ENCODE results near the gene DNAJB6.

DNAJB6 gene

DNA sequence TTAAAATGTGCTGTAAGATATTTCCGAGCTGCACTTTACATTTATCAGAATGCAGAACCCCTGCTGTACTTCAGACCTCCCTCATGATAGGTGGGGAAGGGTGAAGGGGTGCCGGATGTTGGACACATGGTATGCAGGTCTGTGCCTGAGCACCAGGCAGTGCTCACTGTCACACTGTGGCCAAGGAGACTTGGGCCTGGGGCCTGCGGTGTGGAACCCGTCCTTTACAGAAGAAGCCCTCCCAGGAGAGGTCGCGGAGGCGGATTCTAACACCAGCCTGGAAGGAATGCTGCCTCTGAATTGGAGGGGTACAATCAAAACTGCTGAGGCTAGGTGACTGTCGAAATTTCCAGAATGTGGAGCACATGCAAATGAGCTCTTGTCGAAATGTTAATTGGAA is 34.5 kb downstream of the DNAJB6 start:
- DNase-seq, result no peak

DNA sequence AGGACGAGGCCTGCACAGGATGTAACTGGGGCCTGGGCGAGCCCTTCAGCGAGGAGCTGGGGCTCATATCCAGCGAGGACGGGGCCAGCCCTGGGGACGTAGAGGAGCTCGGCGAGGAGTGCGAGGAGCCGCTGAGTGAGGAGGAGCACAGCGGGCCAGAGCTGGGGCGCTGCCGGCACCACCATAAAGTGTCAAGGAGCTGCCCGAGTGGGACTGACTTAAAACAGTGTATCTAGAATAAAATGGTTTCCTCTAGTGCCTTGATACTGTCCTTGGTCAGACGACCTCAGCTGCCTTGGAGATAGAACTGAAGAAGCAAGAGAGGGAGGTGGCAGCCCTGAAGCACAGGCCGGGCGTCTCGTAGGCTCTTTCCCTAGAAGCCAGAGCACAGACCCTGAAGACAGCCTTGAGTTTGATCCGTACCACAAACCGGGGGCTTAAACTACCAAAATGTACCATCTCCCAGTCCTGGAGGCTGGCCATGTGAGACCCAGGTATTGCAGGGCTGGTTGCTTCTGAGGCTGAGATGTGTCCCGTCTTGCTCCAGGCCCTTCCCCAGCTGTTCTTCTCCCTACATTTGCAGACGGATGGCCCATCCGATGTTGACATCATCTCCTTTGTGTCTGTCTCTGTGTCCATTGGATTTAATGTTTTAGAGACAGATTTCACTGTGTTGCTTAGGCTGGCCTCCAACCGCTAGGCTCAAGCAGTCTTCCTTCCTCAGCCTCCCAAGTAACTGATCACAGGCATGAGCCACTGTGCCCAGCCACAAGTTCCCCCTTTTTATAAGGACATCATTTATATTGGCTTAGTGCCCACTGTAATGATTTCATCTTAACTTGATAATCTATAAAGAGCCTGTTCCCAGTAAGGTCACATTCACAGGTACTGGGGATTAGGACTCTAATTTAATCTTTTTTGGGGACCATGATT is 35.8 kb downstream of the DNAJB6 start:
- DNase-seq, result no peak

DNA sequence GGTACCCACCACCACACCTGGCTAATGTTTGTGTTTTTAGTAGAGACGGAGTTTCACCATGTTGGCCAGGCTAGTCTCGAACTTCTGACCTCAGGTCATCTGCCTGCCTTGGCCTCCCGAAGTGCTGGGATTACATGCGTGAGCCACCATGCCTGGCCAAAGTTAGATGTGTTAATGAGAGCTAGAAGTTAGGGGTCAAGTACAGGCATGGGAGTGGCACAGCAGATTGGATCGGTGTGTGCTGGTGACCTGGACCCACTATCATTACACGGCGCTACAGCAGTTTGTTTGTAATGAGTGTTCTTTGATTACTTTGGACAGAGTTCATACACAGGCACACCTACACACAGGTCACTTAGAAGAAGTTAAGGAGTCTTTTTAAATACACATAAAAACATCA is 36.7 kb downstream of the DNAJB6 start:
- DNase-seq, result no peak

DNA sequence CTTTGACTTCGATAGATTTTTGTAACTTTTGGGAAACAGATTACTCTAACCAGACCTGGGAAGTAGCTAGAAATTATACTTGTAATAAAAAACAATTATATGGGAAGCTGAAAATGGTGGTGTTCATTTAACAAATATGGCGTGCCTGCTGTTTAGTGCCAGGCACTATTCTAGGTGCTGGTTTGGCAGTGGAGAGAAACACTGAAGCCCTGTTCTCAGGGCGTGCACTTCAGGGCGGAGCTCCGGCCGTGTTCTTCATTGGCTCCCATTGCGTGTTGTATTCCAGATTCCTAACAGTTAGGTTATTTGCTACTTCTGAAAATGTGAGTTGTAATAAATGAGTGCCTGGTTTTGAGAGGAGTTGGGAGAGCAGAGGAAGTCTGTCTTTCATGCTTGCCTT is 38.6 kb downstream of the DNAJB6 start:
- DNase-seq, result no peak

DNA sequence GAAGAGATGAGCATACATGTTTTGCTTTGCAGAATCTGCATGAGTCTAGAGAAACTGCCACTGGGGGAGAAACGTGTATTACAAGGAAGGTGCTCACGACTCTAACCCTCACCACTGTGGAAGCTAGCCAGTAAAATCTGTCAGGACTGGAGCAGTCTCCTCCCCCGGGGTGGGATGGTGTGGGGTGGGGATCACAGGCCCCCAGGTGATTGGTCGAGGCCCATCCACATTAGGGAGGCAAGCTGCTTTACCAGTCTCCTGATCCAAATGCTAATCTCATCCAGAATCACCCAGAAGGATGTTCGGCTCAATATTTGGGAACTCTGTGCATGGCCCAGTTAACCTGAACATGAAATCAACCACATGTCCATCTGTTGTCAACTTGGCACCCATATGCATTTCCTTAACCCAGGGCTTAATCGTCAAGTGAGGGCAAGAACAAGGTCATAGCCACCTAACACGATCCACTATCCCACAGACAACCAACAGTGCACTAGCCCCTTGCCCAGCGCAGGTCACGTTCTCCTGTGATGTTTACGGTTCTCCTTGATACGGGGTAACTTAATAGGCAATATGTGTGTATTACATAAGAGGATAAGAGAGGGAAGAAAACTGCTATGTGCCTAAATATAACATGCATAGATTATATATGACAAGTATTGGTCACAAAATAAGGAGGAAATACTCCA is 40.8 kb downstream of the DNAJB6 start:
- DNase-seq, result no peak

DNA sequence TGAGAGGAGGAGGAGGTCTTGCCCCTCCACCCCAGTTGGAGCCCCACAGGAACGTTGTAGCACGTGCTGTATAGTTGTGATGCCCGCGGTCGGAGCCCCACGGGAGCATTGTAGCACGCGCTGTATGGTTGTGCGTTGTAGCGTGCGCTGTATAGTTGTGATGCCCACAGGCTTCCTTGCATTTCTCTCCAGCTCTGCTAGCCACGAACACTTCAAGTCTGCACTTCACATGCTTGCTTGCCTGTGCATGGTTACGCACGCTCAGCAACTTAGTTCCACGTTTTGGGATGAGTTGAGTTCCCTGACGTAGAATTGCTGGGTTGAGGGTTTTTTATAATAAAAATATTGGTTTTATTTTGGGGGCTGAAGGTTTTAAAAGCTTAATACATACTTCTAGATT is 41.6 kb downstream of the DNAJB6 start:
- DNase-seq, result no peak

DNA sequence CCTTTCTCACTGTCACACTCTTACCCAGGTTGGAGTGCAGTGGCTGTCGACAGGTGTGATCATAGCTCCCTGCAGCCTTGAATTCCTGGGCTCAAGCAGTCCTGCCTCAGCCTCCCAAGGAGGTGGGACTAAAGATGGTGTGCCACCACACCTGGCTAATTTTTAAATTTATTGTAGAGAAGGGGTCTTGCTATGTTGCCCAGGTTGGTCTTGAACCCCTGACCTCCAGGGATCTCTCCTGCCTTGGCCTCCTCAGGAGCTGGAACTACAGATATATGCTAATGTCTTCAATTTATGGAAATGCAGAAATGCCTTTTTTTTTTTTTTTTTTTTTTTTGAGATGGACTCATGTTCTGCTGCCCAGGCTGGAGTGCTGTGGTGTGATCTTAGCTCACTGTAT is 42.7 kb downstream of the DNAJB6 start:
- DNase-seq, result no peak

DNA sequence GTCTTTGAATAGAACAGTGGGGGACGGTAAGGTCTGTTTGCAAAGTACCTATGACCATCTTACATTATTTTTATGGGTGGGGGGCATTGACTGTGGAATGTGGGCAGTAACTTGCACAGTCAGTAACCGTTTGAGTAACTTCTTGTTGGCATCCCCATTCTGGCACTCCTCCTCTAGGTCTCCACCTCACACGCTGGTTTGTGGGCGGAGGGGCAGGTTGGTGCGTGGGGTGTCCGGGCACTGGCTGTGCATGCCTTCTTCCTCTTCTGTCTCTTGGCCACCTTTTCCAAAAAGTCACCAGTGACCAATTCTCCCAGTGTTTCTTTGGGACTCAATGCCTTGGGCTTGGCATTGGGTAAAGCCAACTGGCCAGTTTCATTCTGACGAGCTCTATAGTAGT is 43.6 kb downstream of the DNAJB6 start:
- DNase-seq, result no peak

DNA sequence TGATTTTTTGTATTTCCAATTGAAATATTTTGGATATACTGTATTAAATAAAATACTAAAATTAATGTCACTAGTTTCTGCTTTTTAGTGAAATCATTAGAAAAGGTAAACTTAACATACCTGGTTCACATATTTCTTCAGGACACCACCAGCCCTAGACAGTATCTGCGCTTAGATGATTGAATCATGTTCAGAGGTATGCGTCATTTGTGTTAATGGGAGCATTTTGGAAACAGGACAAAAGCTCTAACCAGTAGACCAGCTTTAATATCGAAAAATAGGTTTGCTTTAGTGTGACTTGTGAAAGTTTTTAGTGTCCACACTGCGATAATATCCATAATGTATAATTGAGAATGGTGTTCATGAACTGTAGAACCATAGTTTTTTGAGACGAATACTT is 47.1 kb downstream of the DNAJB6 start:
- no peak for DNase-seq

DNA sequence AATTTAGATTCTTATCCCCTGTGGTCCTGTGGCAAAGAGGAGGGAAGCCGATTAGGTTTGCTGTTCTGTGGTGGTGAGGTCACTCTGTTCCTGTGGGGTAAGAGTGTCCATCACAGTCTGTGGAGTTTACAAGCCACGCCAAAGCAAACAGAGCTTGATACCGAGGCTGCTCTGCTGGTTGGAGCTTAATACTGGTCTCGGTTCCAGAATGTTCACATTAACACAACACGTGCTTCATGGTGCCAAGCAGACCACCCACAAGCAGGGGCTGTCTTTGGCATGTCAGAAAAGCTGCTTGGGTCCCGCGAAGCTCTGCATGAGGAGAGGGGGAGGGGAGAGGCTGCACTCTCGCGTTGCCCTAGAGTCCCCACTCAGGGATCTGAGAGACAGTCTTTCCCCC is 47.5 kb downstream of the DNAJB6 start:
- peak; percentile 41 for DNase-seq

DNA sequence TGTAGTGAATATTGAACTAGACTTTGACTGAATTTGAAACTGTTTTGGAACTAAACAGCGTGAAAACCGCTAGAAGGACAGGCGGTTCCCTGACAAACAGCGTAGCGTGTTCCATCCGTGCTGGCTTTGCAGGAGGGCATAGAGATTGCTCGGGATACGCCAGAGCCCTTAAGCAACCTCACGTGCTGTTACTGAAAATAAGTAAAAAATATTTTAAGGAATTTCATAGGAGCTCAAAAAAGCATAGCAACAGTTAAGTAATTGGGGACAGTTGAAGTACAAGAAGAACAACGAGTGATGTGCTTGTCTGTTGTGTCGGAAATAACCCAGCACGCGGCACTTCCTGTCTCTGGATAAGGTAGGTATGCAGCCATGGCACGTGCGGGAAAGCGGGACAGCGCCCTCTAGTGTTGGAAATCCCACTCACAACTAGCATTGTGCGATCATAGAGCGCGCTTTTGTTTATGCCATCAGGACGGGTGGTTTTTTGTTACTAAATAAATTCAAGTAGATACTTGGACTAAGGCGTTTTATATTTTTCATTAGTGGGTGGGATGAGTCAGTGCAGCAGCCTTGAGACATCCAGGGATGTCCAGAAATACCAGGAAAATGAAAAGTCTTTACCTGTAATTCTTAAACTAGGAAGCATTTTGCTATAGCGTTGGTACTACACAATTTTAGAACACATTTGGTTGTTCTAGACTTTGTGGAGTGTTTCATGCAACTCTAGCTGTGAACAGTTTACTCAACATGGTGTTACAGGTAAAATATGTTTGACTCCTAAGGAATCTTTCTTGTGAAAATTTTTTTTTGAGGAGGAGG is 50.4 kb downstream of the DNAJB6 start:
- DNase-seq, result peak; percentile 88

DNA sequence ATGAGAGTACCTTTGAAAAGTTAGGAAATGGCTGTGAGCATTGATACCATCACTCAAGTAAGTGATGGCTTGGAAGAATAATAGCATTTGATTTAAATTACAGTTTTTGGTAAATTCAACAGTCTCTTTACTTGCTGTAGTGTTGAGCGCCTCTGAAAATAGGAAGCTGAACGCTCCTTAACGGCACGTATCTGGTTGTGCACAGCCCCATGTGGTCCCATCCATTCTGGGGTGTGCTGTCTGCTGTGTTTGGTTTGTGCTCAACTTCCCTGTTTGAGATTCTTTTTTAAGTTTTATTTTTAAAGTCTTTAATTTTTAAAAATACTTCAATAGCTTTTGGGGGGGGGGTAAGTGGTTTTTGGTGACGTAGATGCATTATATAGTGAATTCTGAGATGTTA is 51.5 kb downstream of the DNAJB6 start:
- DNase-seq, result no peak

DNA sequence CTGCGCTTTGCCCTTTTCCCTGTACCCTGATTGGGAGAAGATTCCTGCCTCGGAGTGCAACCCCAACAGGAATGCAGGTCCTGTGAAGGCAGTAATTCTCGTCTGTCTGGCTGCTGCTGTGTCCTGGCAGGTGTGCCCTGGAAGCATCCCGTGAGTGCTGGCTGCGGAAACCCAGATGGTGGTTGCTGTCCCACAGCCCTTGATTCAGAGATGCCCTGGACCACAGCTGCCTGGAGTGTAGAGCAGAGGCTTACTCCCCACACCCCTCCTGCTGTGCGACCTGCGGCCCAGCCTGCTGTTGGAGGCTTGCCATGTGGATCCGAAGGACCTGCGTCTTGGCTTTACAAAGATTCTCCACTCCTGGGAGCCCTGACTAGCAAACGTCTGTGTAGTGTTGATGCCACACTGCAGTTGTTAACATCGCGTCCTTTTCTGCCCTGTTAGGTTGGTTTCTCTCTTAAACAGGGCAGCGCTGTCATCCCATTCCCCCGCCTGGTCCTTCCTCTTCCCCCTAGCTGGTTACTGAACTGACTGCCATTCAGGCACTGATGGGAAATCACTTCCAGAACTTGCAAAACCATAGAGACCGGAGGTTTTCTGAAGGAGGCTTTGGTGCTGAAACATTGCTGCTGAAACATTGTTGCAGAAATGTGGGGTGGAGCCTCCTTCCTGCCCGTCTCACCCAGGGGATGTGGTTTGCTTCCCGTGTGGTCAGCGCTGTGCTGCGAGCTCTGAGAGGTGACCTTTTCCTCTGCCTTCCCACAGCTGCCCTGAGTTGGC is 53.3 kb downstream of the DNAJB6 start:
- no peak for DNase-seq

DNA sequence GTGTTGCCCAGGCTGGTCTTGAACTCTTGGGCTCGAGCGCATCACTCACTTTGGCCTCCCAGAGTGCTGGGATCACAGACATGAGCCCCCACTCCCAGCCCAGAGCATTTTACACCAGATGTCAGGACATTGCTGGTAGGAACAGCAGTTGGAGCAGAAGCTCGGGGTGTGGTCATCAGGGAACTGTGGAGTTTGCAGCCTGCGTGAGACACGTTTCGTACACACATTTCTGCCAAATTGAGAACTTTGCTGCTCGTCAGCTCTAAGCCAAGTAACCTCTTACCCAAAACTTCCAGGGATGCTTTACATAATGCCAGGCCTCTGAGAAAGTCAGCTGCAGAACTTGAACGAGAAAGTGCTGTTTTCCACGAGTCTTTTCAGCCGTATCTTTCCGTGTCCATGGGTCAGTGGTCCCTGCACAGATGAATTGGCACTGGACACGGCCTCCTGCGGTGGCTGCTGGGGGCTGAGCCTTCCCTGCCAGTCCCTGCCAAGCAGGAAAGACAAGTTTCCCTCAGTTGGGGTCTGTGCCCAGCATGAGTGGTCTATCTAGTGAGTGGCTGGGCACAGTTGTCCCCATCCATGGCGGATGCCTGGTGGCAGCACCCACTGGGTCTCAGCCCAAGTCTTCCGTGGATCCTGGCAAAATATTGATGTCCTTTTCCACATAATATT is 54.4 kb downstream of the DNAJB6 start:
- DNase-seq, result no peak

DNA sequence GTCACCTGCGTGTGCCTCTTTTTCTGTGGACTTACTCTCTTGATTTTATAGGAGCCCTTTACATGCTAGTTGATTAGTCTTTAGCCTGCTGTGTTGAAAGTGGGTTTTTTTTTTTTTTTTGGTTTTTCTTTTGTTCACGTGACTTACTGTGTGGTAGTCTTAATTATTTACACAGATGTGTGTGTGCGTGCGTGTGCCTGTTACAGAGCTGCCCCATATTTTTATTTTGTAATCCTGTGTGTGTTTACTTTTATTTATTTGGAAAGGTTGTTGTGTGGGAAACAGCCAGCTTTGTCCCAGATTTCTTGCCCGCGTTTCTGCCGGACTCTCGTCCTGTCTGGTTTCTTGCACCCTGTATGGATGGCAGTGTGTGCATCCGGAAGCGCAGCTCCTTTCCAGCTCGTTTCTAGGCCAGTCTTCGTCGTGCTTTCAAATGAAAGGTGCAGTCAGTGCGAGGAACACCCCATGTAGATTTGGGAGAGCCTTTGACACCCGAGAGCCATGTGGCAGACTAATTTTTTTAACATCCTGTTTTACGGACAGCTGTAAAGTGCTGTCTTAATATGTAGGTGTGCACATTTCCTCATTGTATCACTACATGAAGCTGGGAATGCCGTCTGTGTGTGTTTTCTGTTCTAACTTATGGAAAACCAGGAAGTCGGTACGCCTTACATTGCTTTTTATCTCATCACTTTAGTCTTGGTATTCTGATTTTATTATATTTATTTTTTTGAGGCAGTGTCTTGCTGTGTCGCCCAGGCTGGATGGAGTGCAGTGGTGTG is 55.6 kb downstream of the DNAJB6 start:
- DNase-seq, result no peak

DNA sequence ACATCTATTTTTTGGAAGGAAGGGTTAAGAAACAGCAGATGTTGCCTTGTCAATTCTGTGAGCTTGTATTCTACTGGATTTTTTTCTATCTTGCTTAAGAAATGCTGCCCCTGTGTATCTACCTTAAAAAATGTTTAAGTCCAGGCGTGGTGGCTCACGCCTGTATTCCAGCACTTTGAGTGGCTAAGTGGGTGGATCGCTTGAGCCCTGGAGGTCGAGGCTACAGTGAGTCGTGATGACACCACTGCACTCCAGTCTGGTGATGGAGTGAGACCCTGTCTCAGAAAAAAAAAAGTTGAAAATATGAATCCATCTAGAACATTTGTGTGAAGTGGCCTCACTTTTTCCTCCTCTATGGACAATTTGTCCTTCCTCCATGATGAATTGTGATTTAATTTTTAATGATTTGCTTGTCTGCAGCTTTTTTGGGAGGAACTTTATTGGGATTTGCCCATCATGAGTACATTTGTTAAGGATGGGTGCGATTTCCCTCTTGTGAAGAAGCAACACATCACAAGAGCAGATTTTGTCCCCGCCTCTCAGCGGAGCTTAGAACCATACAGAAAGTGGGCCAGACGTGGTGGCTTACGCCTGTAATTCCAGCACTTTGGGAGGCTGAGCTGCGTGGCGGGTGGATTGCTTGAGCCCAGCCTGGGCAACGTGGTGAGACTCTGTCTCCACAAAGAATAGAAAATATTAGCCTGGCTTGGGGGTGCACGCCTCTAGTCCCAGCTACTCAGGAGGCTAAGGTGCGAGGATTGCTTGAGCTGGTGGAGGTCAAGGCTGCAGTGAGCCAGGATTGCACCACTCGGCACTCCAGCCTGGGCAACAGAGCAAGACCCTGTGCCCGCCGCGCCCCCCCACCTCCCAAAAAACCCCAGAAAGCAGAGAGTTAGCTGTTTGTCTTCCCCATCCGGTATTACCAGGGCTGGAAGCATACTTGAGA is 57.7 kb downstream of the DNAJB6 start:
- no peak for DNase-seq

DNA sequence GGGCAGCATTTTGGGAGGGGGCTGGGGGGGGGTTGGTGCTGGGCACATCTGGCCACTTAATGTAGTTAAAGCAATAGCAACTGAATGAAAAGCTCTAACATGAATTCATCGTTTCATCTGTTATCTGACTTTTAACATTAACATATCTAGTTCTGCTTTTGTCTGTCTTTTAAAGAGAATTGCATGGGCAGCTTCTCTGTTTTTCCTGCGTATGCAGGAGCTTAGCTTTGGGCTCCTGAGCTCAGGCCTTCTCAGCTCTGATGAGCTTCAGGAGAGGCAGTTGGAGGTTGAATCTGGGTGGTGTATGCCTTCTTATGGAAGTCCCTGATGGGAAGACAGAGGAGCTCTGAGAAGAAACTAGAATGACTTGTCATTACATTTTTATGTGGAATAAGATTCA is 58.4 kb downstream of the DNAJB6 start:
- DNase-seq, result no peak

DNA sequence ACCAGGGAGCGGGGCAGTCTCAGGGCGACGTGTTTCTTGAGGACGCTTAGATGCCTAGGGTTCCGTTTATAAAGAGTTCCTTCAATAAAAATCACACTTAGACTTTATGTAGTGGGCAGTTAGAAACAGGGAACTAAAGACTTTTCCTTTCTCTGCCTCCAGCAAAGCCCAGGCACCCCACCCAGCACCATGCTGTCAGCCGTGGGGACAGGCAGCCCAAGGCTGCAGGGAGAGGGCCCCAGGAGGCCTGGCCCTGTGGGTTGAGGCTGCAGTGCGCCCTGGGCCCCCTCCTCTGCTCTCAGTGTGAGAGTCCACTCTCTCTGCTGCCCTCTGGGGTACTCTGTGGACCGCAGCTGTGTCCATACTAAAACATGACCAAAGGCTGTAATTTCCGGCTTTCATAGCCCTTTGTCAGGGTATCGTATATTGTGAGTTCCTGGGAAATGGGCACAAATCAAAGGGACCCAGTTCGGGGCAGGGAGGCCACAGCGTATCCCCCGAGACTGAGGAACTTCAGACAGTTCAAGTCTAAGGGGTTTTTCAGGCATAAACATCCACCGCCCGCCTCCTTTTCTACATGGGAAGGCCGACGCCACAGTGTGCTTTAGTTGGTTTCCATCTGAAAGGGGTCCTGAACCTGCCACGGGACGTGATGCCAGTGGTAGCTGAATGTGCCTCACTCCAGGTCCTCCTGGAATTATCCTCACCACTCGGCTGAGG is 59.7 kb downstream of the DNAJB6 start:
- DNase-seq, result no peak

DNA sequence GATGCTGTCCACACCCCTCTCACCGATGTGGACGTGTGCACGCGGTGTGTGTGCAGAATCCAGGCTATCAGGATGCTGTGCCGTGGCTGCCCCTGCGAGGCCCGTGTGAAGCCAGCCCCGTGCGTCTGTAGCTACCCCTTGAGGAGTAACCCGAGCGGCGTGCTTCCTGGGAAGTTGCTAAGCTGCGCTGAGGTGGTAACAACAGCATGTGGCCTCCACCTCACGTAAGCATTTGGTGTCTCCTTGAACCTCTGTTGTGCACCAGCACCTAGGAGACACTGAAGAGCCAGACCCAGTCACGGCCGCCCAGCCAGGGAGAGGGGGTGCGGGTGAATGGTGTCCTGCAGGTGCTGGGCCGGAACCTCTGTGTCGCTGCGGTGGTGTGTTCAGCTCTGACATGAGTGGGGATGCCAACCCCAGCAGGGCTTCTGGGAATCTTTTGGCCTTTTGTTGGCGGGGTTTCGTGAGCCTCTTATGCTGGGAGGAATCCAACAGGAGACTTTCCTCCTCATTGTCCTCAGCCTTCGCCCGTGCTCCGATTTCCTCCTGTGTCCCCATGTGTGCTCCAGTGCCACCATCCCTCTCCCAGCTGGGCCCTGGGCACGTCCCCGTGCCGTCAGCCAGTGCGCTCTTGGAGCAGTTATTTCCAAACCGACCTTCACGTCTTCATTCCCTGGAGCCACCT is 60.4 kb downstream of the DNAJB6 start:
- no peak for DNase-seq
